HG03460 (cell line): ENCODE data around the gene TTC21A.

Experiments used
- ATAC-seq: cut with Tn5 transposase; IDR thresholded peaks from one replicate; pipeline ENCODE4 v1.9.1; 2021; ENCODE audit not compliant: unreplicated experiment

The TTC21A gene

GRCh38 chr3:39097716-39098472 is 9.6 kb upstream of the TTC21A start:
- ATAC-seq = no peak

DNA sequence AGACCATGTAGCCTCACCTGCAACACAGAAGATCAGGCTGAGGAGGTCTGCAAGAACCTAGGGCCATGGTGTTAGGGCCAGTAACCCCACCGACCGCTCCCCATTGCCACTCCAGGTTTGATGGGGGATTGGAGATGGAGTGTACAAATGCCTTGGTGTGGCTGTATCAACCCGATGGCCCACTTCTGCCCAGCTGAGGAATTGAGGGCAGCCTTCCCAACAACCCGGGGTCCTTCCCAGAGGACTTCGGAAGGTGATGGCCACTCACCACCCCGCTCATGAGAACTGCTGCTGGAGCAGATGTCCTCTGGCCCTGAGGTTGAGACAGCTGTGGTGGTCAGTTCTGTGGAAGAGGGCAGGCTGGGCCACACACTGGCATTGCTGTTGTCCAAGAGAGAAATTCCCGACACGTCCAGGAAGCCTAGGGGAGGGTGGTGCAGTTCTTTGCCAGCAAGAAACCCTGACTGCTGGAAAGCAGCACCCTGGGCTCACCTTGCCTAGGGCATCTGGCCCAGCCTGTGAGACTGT is 8.9 kb upstream of the TTC21A start:
- no peak for ATAC-seq

GRCh38 chr3:39099242-39099641 is 8.2 kb upstream of the TTC21A start:
- ATAC-seq = no peak

- no peak for ATAC-seq
Measured at GRCh38 chr3:39099738-39100499, 7.6 kb upstream of the TTC21A start.

DNA sequence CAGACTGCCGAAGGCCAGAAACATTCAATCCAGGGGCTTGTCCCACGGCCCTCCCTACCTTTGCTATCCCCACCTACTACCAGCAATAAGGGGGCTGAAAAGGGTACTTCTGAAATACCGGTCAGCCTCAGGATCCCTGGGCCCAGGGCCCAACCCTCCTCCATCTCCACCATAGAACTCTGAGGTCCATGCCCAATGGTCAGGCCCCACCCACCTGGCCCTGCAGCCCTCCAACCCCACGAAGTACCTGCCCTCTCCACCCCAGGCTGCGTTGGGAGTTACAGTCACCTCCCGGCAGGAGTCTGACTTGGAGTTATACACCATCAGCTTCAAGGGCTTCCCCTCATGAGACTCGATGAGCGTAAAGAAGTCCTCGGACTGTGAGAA is 7.0 kb upstream of the TTC21A start:
- no peak for ATAC-seq

- ATAC-seq = no peak
Measured at GRCh38 chr3:39101022-39101689, 6.3 kb upstream of the TTC21A start.

GRCh38 chr3:39102504-39103323 is 4.8 kb upstream of the TTC21A start:
- ATAC-seq = no peak

DNA sequence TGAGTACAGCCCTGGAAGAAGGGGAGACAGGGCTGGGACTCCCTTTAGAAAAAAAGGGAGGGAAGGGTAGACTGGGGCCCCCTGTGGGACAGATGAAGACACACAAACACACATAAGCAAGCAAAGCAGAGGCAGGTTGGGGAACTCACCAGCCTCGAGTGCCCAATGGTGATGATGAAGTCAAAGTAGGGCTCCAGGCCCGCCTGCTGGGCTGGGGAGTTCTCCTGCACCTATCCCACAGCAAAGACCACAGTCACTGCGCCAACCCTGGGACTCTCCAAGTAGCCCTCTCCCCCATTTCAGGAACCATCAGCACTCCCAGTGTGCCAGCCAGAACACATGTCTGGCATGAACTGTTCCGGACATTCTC is 4.2 kb upstream of the TTC21A start:
- ATAC-seq = no peak

DNA sequence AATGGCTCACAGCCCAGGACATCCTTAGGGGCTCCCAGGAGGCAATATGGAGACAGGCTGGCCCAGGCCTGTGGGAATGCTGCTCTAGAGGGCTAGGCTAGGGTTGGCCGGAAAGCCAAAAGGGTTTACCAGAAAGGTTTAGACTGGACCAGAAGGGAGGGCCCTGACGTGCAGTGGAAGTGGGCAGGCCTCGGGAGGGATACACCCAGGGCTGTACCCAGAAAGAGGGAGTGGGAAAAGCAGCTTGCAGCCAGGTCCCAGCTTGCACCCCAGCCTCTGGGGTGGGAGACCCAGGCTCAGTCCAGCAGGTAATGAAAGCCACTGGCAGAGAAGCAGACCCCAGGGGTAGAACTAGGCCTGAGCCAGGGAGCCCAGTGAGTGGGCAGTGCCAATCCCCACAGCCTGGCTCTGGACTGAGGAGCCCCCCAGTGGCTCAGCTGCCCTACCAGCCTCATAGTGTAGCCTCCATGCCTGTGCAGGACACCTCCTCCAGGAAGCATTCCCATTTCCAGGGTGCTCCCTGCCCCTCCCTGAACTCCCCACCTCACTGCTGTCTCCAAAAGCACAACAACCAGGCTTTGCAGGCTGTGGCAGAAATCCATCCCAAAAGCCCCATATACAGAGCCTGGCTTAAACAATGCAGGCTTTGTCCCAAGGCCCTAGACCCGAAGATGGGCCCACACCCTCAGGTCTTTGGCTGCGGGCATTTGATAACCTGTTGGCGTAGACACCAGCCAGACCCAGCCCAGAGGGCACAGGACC is 3.5 kb upstream of the TTC21A start:
- ATAC-seq = no peak

- no peak for ATAC-seq
Measured at GRCh38 chr3:39104961-39105686, 2.4 kb upstream of the TTC21A start.

- ATAC-seq = no peak
Measured at GRCh38 chr3:39105687-39106063, 1.8 kb upstream of the TTC21A start.

DNA sequence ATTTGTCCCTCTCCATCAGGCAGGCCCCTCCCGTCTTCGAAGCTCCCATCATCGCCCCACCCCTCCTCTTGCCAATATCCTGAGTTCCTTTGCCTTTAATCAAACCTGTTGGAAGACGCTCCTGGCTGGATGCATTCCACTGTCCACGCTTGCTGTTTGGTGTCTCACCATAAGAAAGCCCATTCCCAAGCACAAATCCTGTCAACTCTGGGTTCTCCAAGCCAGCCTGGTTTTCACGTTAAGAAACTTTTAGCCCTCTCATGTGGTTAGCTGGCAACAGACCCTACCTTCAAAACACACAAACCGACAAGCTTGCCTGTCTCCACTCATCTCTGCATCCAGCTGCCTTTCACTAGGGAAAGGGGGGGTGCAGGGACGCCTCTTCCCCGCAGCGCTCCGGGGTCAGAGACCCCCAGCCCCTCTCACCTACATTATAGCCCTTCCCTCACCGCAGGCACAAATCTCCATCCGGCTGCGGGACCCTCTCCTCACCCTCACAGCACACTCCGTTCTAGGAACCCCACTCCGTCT is 1.1 kb upstream of the TTC21A start:
- ATAC-seq = no peak

- ATAC-seq = peak; percentile 3
Measured at GRCh38 chr3:39106851-39107387, 561 bp upstream of the TTC21A start.

GRCh38 chr3:39108200-39108710 is 775 bp downstream of the TTC21A start:
- peak; percentile 80 for ATAC-seq

DNA sequence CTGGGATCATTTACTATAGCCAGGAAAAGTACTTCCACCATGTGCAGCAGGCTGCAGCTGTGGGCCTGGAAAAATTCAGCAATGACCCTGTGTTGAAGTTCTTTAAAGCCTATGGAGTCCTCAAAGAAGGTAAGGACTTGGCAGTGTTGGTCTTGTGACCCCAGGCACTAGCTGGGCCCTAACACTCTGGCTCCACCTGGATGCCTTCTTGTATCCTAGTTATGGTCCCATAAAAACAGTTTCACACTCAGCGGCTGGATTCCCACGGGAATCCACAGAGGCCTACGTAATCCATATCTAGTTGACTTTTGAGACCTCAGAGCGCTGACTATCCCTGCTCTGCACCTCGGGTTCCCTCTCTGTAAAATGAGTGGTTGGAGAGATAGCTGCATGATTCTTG is 1.6 kb downstream of the TTC21A start:
- ATAC-seq = no peak

- no peak for ATAC-seq
Measured at GRCh38 chr3:39110041-39110639, 2.7 kb downstream of the TTC21A start.

DNA sequence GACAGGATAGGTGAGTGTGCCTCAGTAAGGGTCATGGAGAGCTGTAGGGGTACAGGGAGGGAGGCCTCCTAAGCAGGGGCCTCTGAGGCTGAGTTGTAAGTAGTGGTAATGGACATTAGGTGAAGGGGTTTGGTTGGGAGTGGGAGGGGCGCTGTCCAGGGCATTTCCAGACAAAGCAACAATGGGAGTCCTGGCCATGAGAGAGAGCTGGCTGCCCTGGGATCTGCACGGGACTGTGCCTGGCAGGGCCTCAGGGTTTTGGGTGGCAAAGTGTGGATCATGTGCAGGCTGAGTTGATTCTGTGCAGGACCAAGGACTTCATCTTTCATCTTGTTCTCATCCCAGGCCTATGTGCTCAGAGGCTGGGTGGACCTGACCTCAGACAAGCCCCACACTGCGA is 4.6 kb downstream of the TTC21A start:
- no peak for ATAC-seq

GRCh38 chr3:39112535-39112934 is 5.1 kb downstream of the TTC21A start:
- no peak for ATAC-seq
